ENCODE data around the gene DSG4. TPM values are rescaled to one million over a fixed set of nuclear protein-coding genes. Genes with fewer than 3 reads are reported as not detected.

Gene DSG4
- total and polyA plus RNA-seq, 8 donors: not detected

DNA sequence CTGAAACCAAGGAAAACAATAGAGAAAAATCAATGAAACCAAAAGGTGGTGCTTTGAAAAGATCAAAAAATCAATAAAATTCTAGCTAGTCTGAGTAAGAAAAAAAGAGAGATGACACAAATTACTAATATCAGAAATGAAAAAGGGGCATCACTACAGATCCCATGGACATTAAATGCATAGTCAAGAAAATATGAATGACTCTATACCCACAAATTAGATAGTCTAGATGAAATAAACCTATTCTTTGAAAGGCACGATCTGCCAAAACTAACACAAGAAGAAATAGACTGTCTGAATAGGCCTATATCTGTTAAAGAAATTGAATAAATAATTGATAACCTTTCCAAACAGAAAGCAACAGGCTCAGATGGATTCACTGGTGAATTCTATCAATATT, 55.7 kb downstream of the DSG4 start:
- Histone ChIP-seq H3K27me3 (no peaks in the 10 kb centered on the region), H3K4me1 (no peaks in the 10 kb centered on the region), H3K4me3 (no peak overlapping the region), H3K9me3 (no peaks in the 10 kb centered on the region), H3K36me3 (no peaks in the 10 kb centered on the region), H3K27ac (no peak overlapping the region)
- intact Hi-C loops (cut with DNase I): no loop called here
- DNase-seq (no peak), ATAC-seq (no peak)
- TF ChIP-seq, protein P1, sequence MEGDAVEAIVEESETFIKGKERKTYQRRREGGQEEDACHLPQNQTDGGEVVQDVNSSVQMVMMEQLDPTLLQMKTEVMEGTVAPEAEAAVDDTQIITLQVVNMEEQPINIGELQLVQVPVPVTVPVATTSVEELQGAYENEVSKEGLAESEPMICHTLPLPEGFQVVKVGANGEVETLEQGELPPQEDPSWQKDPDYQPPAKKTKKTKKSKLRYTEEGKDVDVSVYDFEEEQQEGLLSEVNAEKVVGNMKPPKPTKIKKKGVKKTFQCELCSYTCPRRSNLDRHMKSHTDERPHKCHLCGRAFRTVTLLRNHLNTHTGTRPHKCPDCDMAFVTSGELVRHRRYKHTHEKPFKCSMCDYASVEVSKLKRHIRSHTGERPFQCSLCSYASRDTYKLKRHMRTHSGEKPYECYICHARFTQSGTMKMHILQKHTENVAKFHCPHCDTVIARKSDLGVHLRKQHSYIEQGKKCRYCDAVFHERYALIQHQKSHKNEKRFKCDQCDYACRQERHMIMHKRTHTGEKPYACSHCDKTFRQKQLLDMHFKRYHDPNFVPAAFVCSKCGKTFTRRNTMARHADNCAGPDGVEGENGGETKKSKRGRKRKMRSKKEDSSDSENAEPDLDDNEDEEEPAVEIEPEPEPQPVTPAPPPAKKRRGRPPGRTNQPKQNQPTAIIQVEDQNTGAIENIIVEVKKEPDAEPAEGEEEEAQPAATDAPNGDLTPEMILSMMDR (IDR thresholded peaks at IDR 0.05): no peak

DNA sequence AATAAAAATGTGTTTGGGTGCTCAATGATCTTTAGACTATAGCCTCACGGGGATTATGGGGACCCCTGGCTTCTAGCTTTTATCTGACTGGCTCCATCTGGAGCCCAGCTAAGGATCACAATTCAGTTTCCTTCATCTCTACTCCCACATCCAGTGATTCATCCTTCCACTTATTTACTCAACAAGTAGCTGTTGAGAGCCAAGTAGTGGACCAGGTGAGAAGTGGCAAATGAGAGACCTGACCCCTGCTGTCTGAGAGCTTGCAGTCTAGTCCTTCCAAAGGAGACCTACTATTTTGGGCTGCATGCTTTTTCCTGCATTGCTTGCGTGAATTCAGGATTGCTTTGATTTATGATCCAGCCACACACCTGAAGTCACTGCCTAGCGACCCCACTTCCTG, 60.2 kb downstream of the DSG4 start:
- peak; percentile 78 for ATAC-seq

GRCh38 chr18:31438402-31438801, 61.8 kb downstream of the DSG4 start:
- H3K27ac ChIP-seq: no peak overlapping the region
- intact Hi-C loops (cut with DNase I): no loop called here
- no peak for DNase-seq
- no peaks in the 10 kb centered on the region for H3K36me3 ChIP-seq
- ATAC-seq: no peak
- H3K27me3 ChIP-seq: no peaks in the 10 kb centered on the region
- no peaks in the 10 kb centered on the region for H3K9me3 ChIP-seq
- H3K4me1 ChIP-seq: no peaks in the 10 kb centered on the region
- H3K4me3 ChIP-seq: no peak overlapping the region
- TF ChIP-seq, protein P1 (IDR thresholded peaks at IDR 0.05): no peak

More for the DNA sequence above, 60.2 kb downstream of the DSG4 start:
- no peaks in the 10 kb centered on the region for H3K4me1 ChIP-seq
- H3K36me3 ChIP-seq: no peaks in the 10 kb centered on the region
- intact Hi-C loops (cut with DNase I): no loop called here
- no peak overlapping the region for H3K4me3 ChIP-seq
- TF ChIP-seq, protein P1 (IDR thresholded peaks at IDR 0.05): no peak
- DNase-seq: no peak
- H3K27me3 ChIP-seq: no peaks in the 10 kb centered on the region
- H3K9me3 ChIP-seq: no peaks in the 10 kb centered on the region
- no peak overlapping the region for H3K27ac ChIP-seq

DNA sequence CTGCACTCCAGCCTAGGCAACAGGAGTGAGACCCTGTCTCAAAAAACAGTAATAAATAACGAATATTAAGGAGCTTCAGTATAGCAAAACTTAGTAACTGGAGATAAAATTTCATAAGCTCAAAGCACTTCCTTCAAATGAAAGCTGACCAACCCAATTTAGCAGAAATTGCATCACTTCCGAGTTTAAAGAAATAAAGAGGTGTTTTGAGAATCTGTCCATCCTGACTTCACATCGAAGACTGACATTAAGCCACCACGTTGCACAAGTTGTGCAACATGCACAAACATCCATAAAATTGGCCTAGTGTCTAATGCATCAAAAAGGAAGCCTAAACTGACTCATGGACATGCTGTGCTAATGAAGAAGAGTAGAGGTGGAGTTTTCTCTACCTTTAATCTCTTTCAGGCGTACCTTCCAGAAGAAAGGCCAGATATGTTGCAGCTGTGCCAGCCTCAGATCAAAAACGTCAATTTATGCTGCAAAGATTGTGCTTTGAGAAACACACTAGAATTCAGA, 63.3 kb downstream of the DSG4 start:
- no peak overlapping the region for H3K27ac ChIP-seq
- H3K9me3 ChIP-seq: no peaks in the 10 kb centered on the region
- H3K36me3 ChIP-seq: no peaks in the 10 kb centered on the region
- ATAC-seq (no peak), DNase-seq (no peak)
- no peaks in the 10 kb centered on the region for H3K27me3 ChIP-seq
- intact Hi-C loops (cut with DNase I): no loop called here
- H3K4me3 ChIP-seq: no peak overlapping the region
- TF ChIP-seq, protein P1 (IDR thresholded peaks at IDR 0.05): no peak
- no peaks in the 10 kb centered on the region for H3K4me1 ChIP-seq

- intact Hi-C loops (cut with DNase I): no loop called here
- no peaks in the 10 kb centered on the region for H3K36me3 ChIP-seq
- TF ChIP-seq, protein P1 (IDR thresholded peaks at IDR 0.05): no peak
Observed at GRCh38 chr18:31440787-31441186, 64.2 kb downstream of the DSG4 start.

More at GRCh38 chr18:31440787-31441186, 64.2 kb downstream of the DSG4 start:
- Histone ChIP-seq H3K4me3 (no peak overlapping the region), H3K27ac (no peak overlapping the region), H3K9me3 (no peaks in the 10 kb centered on the region), H3K27me3 (no peaks in the 10 kb centered on the region), H3K4me1 (no peaks in the 10 kb centered on the region)
- DNase-seq: no peak
- ATAC-seq: no peak
